GM18909 (cell line): ENCODE data around the gene SPIN4.
A peak's percentile ranks its signal among the peaks of the same experiment; 100 is the strongest.
"Not testable (repeated sequence)": the region's sequence is repeated elsewhere in the genome, so short reads cannot be mapped to it uniquely, and the experiment has no call there.

Experiments used
- ATAC-seq: cut with Tn5 transposase; IDR thresholded peaks from one replicate; pipeline ENCODE4 v1.9.1; 2021; ENCODE audit warnings: mild to moderate bottlenecking; ENCODE audit not compliant: unreplicated experiment, poor library complexity

The SPIN4 gene

DNA sequence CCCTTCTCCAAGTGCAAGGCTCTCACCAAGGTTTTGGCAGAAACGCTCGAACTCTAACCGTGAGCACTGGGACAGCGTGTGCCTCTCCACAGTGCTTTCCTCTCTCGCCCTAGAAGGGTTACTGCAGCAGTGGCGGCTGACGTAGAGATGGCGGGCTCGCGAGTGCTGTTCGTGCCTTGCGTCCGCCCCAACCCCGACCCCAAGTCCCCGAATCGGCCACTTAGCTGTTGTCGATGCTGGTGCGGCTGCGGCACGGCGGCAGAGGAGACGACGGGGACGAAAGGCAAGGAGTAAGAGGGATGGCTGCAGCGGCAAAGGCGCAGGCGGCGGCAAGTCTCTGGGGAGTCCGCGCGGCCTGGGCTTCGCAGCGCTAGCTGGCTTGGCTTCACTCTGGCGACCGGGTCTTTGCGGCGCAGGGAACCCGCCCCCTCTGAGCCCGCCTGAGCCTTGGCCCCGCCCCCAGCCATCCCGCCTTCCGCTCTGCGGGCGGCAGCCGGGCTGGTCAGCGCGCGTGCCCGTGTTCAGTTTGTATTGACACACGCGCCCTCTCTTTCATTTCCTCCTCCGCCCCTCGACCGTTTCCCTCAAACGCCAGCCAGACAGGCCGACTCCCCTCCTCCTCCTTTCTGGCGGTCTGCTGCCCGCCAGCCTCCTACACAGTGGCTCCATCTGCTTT lies at the start of gene SPIN4:
TSS of gene SPIN4 (minus strand) at position 392 of the 676 bp plus-strand sequence. CDS start 513 bp downstream, outside the sequence.
- ATAC-seq: peak; percentile 95

DNA sequence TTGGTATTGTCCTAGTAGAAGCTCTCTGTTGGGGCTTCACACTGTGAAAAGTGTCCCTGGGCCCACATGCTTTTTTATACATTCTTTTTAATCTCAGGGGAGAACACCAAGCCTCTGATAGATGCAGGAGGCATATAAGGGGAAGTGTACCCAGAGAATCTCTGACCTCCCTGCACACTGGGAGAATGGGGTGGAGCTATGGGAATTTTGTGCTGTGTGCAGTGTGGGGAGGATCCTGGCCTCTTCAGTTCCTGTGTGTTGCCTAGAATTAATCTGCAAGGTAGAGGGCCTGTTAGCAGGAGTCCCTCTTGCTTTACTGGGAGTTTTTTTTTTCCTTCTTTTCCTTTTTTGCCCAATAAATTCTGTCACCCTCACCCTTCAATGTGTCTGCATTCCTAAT lies 49.2 kb upstream of the SPIN4 start:
- ATAC-seq: no peak

DNA sequence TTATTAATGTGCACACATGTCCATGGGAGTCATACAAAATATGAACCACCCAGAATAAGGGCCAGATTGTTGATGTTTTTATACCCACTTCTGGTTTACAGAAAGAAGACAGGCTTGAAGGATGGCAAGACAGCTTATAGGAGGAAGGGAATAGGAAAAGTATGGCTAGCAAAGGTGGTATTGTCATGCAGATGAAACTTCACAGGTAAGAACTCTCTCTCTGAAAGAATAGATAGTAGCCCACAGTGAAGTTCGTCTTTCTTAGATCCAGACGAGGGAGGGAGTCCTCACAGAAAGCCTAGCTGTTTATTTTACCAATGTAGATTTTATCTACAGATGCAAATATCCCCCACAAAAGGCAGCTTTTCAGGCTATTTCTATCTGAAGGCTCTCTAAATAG lies 43.7 kb upstream of the SPIN4 start:
- ATAC-seq: no peak

DNA sequence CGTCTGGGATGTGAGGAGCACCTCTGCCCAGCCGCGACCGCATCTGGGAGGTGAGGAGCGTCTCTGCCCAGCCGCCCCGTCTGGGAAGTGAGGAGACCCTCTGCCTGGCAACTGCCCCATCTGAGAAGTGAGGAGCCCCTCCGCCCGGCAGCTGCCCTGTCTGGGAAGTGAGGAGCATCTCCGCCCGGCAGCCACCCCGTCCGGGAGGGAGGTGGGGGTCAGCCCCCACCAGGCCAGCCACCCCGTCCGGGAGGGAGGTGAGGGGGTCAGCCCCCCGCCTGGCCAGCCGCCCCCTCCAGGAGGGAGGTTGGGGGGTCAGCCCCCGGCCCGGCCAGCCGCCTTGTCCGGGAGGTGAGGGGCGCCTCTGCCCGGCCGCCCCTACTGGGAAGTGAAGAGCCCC lies 42.0 kb upstream of the SPIN4 start:
- not testable (repeated sequence) for ATAC-seq

DNA sequence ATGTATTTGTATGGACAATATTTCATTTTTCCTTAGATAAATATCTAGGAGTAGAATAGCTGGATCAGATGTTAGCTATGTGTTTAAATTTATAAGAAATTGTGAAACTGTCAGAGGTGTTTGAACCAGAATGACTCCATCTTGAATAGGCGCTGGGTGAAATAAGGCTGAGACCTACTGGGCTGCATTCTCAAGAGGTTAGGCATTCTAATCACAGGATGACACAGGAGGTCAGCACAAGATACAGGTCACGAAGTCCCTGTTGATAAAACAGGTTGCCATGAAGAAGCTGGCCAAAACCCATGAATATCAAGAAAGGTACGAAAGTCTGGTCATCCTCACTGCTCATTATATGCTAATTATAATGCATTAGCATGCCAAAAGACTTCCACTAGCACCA lies 36.3 kb upstream of the SPIN4 start:
- ATAC-seq: no peak

DNA sequence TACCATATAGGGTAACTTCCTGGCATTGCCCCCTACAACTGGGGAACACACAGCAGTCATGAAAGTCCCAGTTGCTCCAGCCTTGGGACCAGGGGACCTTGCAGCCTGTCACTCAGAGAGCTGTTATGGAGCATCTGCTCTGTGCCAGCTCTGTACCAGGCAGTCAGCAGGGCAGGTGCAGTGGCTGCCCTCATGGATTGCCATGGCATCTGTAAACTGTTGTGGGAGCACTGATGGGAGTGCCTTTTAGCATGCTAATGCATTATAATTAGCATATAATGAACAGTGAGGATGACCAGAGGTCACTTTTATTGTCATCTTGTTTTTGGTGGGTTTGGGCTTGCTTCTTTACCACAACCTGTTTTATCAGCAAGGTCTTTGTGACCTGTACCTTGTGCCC lies 33.1 kb upstream of the SPIN4 start:
- ATAC-seq: not testable (repeated sequence)

DNA sequence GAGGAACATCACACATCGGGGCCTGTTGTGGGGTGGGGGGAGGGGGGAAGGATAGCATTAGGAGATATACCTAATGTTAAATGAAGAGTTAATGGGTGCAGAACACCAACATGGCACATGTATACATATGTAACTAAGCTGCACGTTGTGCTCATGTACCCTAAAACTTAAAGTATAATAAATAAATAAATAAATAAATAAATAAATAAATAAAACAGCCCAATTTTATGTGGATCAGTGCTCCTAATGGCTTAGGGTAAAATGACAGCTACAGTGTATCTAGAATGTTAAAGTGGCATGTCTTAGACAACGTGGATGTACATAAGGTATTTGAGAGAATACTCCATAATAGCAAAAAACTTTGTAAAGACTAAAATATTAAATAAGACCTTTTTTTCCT lies 21.9 kb upstream of the SPIN4 start:
- ATAC-seq: not testable (repeated sequence)

DNA sequence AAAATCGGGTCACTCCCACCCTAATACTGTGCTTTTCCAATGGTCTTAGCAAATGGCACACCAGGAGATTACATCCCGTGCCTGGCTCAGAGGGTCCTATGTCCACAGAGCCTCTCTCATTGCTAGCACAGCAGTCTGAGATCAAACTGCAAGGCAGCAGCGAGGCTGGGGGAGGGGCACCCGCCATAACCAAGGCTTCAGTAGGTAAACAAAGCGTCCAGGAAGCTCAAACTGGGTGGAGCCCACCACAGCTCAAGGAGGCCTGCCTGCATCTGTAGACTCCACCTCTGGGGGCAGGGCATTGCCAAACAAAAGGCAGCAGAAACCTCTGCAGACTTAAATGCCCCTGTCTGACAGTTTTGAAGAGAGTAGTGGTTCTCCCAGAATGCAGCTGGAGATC lies 16.6 kb upstream of the SPIN4 start:
- not testable (repeated sequence) for ATAC-seq

DNA sequence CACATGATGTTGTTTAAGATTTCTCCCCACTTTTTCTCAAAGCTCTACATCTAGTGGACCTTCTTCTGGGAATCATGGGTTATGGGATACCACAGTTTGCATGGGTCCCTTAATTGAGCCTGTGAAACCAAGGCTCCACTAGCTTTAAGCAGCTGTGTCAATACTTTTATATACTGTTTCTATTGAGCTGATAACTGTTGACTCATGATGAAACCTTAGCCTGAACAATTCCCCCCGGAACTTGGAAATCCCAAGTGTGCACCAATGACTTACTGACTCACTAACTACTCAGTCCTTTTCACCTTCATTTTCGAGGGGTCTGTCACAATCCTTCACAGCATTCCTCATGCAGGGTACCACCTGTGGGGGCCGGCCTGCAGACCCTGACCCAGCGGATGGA lies 12.7 kb upstream of the SPIN4 start:
- ATAC-seq: no peak

DNA sequence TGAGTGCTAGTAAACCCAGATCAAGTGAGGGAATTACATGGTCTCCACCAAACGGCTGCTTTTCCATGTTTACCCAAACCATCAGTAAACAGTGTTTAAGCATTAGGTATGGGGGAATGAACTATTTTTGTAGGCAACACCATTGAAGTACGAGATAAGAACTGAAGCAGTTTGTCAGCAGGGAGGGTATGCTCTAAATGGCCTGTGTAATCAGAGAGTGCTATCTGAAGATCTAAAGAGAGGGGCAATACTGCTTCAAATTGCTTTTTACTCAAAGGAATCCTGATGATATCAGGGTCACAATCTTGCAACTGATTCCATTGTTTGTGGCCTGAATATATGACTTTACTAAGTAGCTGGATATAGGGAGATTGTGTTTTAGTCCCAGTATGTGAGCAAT lies 10.4 kb upstream of the SPIN4 start:
- no peak for ATAC-seq

DNA sequence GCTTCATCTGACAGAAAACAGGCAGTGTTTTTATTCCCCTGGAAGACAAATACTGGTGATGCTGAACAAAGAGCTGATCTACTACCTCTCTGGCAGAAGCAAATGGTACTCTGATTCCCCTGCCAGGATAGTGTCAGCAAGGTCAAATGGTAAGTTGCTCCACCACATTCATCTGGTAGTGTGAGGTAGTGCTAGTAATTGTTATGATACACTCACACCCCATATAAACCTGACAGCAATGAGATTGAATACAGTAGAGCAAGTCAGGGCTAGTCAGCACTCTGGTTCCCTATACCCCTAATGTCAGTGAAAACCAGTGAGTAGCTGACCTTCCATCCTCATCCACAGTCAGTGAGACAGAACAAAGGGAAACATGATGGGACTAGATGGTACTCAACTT lies 3.4 kb upstream of the SPIN4 start:
- no peak for ATAC-seq

DNA sequence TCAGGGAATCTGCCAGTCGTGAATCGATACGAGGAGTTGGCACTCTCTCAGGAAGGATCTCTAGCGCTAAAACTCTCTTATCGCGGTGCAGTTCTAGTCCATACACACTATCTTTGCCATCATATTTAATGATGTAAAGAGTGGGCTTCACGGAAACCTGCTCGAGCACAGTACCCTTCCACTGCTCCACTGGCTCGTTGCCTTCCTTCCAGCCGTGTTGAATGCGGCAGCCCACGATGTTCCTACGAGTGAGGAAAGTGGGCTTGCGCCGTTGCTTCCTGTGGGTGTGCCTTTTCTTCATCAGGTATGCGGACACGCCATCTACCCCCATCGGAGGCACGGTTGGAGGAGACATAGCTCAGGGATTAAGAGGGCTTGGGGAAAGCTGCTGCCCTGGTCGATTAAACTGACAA lies 661 bp downstream of the SPIN4 start:
- peak; percentile 44 for ATAC-seq

DNA sequence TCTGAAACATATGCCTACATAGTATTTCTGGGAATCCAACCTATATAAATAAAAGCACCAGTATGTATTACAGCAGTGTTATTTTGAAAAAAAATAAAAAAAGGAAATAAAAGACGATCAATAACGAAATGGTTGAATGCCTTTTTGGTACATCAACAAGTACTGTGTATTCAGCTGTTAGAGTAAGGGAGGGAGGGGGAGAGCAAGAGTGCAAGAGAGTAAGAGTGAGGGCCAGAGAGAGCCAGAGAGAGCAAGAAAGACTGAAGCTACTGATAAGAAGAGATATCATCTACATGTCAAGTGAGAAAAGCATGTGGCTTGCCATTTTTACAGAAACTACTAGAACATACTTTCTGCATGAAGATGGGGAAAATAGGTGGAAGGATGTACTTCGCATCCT lies 1.8 kb downstream of the SPIN4 start:
- no peak for ATAC-seq

DNA sequence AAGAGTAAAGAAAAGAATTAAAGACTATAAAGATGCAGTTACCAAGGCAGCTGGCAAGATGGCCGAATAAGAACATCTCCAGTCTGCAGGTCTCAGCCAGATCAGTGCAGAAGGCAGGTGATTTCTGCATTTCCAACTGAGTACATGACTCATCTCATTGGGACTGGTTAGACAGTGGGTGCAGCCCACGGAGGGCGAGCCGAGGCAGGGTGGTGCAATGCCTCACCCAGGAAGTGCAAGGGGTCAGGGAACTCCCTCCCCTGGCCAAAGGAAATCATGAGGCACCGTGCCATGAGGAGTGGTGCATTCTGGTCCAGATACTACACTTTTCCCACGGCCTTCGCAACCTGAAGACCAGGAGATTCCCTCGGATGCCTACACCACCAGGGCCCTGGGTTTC lies 20.5 kb downstream of the SPIN4 start:
- no peak for ATAC-seq

DNA sequence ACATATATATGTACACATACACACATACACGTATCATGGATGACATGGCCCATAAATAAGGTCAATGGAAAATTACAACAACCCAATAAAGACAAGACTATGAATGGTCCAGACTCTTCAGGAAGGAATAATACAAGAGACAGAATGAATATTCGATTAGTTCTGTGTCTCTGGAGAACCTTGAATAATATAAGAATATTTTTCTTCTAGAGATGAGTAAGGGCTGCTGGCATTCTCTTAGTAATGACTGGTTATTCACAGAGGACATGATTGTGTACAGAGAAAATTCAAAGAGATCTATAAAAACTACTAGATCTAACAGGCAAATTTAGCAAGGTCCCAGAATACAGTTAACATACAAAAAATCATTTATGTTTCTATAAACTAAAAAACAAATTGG lies 23.3 kb downstream of the SPIN4 start:
- no peak for ATAC-seq

DNA sequence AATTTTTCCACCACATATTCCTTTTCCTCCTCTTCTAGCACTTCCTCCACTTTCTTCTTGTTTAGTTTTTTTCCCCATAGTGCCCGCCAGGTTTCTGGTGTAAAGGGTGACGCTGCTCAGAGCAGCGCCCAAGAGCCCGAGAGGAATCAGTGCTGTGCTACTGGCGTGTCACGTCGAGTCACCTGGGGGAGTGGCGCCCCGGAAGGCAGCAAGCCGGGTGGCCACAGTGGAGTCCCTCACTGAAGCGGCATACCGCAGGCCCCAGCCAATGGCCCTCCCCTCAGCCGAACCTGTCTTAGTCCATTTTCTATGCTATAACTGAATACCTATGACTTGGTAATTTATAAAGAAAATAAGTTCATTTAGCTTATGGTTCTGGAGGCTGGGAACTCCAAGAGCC lies 51.5 kb downstream of the SPIN4 start:
- ATAC-seq: no peak
